Gastroesophageal sphincter (tissue), 3 donors: Measurements from ENCODE around the gene CORIN.

Experiments used
- EP300 ChIP-seq: sonication (generic); formaldehyde crosslinking; IDR thresholded peaks from one replicate; pipeline ENCODE4 v1.6.1; 2017; ENCODE audit warnings: antibody characterized with exemption, mild to moderate bottlenecking
- POLR2AphosphoS5 ChIP-seq: sonication (generic); formaldehyde crosslinking; IDR thresholded peaks from one replicate; pipeline ENCODE4 v1.6.1; 2017; ENCODE audit warnings: antibody characterized with exemption
- TF ChIP-seq, protein P1 (sequence below), 4 experiments: fragments of 200-600 bp in 2 of 4; fragments of 450-650 bp in 2 of 4; sonication (generic) in 1 of 4; IDR thresholded peaks; one replicate each; pipeline ENCODE4 v1.5.1; 2017 to 2019; ENCODE audit warnings: antibody characterized with exemption in 4 of 4, mild to moderate bottlenecking in 2 of 4, moderate library complexity in 2 of 4

DNA sequence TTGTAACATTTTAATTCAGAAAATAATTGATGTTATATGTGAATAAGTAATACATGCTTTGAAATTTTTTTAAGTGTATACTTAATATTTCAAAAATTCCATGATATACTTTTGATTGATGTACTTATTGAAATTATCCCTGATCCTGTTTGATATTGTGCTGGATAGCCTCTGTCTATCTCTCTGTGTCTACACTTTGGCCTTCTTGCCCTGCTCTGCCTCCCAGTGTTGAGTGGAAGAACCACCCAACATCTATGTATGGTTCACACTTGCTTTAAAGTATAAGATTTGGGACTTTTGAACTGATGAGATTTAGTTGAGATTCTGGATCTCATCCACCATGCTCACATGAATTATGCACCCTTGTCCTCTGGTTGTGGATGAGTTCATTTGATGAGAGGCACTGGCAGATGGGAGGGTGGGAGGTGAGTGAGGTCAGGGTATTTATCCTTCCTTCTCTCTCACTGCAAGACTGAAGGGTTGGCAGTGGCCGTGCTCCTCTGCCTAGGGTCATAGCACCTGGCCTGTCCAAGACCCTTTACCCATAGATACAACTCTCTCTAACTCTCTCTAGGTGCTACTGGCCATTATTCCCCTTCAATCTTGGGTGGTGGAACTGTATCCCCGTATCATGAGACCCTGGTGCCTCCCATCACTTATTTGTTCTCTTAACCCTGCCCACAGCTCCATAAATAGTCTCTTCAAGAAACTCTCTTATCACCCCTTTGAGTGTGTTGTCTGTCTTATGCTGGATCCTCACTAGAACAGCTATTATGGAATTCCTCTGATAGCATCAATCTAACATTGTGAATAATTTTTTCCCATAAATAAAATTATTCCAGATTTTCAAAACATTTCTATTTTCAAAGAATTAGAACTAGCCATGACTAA lies 75.2 kb downstream of the CORIN start:
- TF ChIP-seq, protein P1, sequence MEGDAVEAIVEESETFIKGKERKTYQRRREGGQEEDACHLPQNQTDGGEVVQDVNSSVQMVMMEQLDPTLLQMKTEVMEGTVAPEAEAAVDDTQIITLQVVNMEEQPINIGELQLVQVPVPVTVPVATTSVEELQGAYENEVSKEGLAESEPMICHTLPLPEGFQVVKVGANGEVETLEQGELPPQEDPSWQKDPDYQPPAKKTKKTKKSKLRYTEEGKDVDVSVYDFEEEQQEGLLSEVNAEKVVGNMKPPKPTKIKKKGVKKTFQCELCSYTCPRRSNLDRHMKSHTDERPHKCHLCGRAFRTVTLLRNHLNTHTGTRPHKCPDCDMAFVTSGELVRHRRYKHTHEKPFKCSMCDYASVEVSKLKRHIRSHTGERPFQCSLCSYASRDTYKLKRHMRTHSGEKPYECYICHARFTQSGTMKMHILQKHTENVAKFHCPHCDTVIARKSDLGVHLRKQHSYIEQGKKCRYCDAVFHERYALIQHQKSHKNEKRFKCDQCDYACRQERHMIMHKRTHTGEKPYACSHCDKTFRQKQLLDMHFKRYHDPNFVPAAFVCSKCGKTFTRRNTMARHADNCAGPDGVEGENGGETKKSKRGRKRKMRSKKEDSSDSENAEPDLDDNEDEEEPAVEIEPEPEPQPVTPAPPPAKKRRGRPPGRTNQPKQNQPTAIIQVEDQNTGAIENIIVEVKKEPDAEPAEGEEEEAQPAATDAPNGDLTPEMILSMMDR (IDR thresholded peaks at IDR 0.05), result no peak
- no peak for TF ChIP-seq EP300
- no peak for TF ChIP-seq POLR2AphosphoS5
